Activated CD8-positive, alpha-beta memory T cell treated with anti-CD3 and anti-CD28 coated beads, Interleukin-2, amount 50 U/mL, for 48 hours (primary cell): ENCODE results near the gene CIRBP.

Source experiments
- DNase-seq: peaks from one replicate; pipeline ENCODE4 v3.0.0-alpha.2; 2020

Gene CIRBP

GRCh38 chr19:1270213-1270853 is 1.2 kb downstream of the CIRBP start:
- DNase-seq, result no peak

GRCh38 chr19:1270854-1271527 is 1.9 kb downstream of the CIRBP start:
- DNase-seq, result no peak

- no peak for DNase-seq
Measured at GRCh38 chr19:1271528-1272422, 2.6 kb downstream of the CIRBP start.

- no peak for DNase-seq
Measured at GRCh38 chr19:1272423-1273262, 3.5 kb downstream of the CIRBP start.

DNA sequence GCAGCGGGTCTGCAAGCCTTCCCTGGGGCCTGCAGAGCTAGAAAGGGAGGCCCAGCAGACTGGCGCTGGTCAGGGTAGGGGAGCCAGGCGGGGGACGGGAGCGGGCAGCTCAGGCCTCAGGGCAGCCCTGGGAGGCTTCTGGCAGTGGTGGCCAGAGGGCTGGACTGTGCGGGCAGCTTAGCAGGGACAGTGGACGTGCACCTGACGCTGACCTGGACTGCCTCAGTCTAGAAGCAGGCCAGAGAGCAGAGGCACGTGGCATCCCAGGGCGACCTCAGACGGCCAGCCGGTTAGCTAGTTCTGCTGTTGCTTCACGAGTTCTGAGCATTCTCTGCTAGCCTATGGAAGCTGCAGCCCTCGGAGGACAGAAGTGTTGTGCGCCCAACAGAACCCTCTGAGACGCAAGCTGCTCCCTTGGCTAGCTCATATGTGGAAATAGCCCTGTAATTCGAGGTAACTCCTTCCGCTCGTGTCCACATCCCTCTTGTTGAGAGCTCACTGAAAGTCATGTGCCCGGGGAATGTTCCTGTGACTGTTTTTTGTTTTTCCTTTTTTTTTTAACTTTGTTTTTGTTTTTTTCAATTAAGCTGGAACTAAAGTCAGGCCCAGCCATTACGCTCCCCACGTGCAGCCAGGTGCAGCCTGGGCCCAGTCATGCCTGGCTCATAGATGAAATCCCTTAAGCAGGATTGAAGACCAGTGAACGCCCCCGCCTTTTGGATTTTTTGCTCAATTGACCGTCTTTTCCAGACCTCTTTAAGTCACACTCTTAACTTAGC is 4.3 kb downstream of the CIRBP start:
- no peak for DNase-seq

GRCh38 chr19:1274081-1274851 is 5.1 kb downstream of the CIRBP start:
- no peak for DNase-seq

GRCh38 chr19:1274852-1275259 is 5.7 kb downstream of the CIRBP start:
- no peak for DNase-seq

GRCh38 chr19:1275260-1275975 is 6.3 kb downstream of the CIRBP start, which contains the start of gene FAM174C:
Gene FAM174C, plus strand, starts transcription at chr19:1275530. Its CDS starts 20 bp downstream, at chr19:1275550.
- peak; percentile 97 for DNase-seq

DNA sequence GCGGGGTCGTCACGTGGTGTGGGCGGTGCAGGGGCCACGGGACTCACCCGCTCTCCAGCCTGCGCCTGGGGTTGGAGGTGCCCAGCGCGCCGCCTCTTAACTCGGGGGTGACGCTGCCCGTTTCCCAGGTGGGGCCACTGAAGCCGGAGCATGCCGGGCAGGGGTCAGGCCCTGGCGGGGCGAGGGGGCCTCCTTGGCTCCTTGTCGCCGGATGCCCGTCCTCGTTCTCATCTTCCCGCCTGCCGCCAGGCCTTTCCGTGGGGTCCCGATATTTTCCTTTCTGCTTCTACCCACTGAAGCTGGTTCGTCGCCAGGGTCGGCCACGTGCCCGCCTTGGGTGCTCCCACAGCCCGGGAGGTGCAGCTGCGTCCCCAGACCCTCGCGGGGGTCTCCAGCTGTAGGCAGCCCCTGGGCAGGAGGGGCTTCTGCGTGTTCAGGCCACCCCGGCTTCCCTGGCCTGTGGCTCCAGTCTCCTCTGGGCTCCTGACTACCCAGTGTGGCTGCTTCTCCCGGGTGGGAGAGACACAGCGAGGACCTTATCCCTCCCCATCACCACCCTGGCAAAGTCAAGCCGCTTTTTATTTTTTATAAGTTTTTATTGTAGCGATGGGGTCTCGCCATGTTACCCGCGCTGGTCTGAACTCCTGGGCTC is 7.0 kb downstream of the CIRBP start:
- DNase-seq, result no peak

DNA sequence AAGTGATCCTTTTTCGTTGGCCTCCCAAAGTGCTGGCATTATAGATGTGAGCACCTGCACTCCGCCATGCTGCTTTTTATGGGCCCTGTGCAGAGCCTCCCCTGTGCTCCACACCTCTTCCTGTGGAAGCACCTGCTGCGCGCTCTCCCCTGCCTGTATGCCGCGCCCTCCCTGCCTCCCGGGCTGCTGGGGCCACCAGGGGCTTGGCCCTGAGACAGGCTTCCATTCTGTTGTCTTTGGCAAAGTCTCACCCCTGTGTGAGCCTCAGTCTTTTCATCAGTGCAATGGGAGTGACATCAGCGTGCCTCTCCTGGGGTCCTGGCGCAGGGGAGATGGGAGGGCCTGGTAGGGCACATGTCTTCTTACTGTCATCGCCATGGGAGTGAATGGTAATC is 7.5 kb downstream of the CIRBP start:
- DNase-seq, result no peak

DNA sequence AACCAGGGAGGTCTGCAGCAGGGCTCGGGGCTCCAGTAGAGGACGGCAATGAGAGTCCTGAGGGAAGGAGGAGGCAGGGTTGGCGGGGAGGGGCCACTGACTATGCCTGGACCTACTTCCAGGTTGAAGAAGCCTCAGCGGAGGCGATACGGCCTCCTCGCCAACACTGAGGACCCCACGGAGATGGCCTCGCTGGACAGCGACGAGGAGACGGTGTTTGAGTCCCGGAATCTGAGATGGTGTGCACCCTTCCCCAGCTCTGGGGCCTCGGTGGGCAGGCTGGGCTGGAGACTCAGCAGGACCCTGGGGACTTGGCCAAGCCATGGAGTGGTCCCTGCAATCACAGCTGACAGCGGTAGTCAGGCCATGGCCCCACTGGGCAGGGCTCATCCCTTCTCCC is 7.9 kb downstream of the CIRBP start:
- no peak for DNase-seq

DNA sequence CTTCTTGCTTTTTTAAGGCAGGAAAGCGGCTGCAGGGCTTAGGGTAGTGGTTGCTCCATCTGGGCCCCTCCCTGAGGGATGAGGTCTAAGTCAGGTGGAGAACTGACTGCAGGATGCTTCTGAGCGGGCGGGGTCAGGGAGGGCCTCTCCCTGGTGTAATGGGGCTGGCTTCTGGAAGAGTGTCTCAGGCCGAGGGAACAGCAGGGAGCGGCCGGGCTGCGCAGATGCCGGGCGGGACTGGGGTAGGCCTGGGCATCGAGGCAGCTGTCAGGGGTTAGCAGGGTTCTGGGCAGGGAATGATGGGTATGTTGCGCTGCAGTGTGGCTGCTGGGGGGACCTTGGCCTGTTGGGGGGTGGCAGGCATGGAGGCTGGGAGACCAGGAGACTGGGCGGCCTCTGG is 8.9 kb downstream of the CIRBP start:
- no peak for DNase-seq

DNA sequence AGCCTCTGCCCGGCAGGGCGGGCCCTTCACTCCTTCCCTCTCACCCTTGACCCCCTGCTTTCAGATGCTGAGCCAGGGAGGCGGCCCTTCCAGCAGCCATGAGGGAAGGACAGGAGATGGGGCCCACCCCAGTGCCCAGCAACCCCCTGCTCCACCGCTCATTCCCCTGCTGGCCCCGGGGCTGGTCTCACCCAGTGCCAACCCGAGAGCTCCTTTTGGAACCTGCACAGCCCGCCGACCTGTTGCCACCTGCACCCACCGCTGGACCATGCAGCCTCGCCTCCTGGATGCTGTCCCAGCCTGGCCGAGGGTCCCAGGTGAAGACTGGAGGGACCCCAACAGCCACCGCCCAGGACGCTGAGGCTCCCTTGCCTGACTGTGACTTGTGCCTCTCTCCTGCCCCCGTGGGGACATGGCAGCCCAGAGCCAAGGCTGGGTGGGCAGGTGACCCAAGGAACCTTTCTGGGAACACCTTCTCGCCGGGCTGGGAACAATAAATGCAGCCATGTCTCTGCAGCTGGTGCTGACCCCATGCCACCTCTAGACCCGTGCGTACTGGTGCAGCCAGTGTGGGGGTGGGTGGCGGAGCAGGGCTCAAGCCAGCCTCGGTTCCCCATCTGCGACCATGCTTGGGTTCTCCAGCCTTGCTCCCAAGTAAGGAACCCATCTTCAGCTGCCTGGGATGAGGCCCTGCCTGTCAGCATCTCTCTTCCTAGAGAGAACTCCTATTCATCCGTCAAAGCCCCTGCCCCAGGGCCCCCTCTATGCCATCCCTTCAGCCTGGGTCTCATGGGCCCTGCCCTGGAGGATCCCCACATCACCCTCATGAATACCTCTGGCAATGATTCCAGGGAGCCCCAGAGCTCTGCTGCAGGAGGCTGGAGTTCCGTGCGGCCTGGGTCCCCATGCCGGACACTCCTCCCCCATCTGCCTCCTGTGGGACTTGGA is 9.9 kb downstream of the CIRBP start:
- DNase-seq, result no peak

DNA sequence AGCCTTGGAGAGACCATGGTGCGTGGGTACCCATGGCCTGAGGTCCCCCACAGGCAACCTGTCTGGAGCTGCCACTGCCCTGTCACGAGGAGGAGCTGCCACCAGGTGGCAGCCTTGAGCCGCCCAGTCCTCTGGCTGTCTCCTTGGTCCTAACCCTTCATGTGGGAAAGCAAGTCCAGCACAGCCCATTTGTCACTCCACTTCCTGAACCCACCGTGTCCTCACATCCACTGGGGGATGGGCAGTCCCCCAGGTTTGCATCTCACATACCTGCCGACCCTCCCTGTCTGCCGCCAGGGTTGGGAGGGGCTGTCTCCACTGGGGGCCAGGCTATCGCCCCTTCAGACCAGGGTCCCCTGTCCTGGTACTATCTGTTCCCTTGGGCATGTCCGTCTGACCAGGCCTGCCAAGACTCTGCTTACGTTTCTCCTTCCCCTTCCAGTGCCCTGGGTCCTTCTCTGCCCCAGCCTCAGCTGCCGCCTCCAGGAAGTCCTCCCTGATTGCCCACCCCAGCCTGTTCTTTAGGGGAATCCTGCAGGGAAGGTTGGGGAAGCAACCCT is 10.7 kb downstream of the CIRBP start:
- peak; percentile 93 for DNase-seq

GRCh38 chr19:1280636-1281568 is 11.8 kb downstream of the CIRBP start:
- DNase-seq, result no peak

- no peak for DNase-seq
Measured at GRCh38 chr19:1281569-1282287, 12.6 kb downstream of the CIRBP start.
